ENCODE measurements around the gene FGF1.

The FGF1 gene

GRCh38 chr5:142572006-142572405, 113.9 kb downstream of the FGF1 start:
- DNase-seq (ENCODE audit: low read depth), result no peak

DNA sequence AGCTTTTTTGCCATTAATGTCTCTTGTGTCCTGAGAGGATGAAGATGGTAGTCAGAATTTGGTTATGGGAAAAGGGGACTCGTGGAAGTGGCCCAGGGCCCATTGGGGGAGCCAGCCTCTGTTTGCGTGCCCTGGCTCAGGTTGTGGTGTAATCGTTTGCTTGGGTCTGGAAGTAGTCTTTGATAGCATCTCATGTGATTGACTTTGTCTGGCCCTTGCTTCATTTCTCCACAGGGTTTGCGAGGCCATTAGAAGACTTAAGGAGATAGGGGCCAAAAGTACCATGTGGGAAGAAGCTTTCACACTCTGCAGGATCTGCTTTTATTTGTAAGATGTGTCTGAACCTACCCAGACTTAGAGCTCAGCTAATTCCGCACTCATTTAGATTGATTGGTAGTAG, 114.5 kb downstream of the FGF1 start:
- DNase-seq (ENCODE audit: low read depth), result no peak

DNA sequence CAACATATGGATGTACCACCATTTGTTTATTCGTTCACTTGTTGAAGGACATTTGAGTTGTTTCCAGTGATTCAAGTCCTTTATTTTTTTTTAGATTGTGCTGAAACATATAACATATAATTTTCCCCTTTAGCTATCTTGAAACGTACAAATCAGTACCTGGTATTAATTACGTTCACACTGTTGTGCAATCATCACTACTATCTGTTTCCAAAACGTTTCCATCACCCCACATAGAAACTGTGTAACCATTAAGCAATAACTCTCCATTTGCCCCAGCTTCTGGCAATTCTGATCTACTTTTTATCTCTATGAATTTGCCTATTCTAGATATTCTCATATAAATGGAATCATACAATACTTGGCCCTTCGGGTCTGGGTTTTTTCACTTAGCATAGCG, 116.0 kb downstream of the FGF1 start:
- DNase-seq (ENCODE audit: low read depth), result no peak

- no peak for DNase-seq (ENCODE audit: low read depth)
These were observed 116.9 kb downstream of the FGF1 start for GRCh38 chr5:142568996-142569335.

DNA sequence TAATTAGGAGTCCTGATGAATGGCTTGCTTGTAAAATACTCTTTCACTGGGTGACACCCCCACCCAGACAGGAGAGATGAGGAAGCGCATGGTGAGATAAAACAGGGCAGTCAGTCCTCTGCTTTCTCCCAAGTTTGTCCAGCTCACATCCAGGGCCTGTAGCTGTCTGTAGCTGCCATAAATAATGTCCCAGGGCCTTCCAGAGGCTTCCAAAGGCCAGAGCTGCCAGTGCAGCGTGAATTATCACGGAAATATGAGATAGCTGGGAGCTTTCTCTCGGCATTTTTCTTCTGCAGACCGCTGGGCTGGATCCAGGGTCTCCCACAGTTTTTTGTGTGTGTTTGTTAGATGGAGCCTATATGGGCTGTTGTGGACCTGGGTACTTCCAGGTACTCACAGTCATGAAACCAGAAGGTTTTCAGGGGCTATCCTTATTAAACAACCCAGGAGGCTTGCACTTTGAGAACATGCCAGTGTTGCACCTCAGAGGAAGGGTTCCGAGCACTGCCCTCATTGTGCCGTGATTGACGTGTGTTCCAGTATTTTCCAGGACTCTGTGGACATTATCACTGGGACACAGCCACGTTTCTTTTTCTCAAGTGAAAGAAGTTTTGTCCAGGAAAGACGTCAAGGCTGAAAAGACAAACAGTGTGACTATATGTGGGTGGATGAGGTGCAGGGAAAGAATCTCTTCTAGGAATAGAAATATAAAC, 117.5 kb downstream of the FGF1 start:
- no peak for DNase-seq (ENCODE audit: low read depth)

DNA sequence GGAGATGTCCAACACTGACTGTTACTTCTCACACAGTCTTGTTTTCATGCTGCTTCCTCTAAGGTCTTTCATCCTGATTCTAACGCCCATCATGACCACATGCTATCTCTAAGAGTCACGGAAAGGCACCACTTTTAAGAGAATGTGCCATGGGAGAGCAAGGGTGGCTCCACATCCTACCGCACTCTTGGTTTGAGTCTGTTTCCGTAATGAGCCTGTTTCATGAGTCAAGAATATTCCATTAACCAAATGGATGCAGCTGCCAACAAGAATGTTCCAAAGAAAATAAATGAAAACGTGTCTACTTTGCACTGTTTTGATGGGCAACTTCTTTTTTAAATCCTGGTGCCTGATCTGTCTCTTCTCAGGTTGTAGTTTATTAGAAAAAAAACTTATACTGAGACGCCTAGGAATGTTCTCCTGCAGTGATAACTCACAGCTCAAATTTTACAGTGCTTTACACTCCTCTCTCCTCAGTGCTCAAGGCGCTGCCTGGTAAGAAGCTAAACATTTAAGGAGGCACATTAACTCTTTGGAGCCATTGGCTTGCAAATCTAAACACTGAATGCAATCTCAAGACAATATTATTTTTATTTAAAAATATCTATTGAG, 124.3 kb downstream of the FGF1 start:
- DNase-seq (ENCODE audit: low read depth), result no peak

DNA sequence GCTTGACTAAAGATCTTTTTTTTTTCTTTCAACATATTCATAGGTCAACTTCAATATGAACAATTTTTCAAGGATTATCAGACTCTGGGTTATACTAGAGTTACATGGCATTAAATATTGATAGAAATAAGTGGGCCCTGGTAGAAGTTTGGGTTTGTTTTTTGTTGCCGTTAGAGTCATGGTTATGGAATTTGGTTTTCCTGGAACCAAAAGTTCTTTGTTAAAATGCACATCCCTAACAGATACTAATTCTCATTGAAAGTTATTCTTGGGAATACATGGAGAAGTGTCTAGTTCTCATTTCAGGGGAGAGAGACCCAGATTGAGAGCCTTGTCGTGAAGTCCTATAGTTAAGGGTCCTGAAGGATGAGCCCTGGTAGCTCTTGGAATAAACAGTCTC, 124.9 kb downstream of the FGF1 start:
- DNase-seq (ENCODE audit: low read depth), result no peak

DNA sequence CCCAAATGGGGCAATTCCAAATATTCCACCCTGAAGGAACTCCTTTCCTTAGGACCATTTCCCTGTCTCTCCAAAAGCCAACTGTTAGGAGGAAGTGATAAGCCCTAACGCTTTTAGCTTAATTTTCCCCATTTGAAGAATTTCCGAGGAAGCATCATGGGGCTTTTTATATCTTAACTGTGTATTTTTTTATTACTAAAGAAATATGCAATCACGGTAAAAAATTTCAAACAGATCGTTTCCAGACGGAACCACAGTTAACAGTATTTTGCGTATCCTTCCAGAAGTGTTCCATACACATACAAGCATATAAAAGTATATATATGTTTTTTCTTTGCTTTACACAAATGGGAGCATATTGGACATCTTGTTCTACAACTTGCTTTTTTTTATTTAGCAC, 133.8 kb downstream of the FGF1 start:
- DNase-seq (ENCODE audit: low read depth), result no peak

GRCh38 chr5:142551338-142552067, 134.4 kb downstream of the FGF1 start:
- no peak for DNase-seq (ENCODE audit: low read depth)

DNA sequence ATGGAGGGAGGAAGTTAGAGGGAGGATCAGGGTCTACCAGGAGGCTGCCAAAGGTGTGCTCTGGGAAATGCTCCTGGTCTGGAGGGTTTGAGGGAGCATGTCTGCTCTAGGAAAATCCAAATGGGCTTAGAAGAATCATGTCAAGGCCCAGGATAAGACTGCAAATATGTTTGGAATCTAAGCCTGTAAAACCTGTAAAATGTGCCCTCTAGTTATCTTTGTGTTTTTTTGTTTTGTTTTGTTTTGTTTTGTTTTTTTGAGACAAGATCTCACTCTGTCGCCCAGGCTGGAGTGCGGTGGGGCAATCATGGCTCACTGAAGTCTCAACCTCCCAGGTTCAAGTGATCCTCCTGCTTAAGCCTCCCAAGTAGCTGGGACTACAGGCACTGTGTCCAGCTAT, 135.4 kb downstream of the FGF1 start:
- DNase-seq (ENCODE audit: low read depth), result no peak

DNA sequence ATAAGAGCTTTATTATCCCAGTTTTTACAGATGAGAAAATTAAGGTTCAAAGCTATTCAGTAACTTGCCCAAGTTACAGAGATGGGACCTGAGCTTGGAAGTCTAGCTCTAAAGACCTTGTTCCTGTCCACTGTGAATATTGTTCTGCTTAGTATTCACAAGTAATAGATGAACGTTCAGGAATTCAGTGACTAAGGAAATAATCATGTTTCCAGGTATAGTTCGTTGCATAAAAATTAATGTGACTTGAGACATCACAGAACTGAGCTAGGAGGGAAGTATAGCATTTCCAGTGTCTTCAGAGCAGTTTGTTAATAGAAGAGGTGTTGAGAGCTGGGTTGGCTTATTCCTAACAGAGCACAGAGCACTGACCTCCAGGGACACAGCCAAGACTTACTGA, 136.1 kb downstream of the FGF1 start:
- DNase-seq (ENCODE audit: low read depth), result no peak

DNA sequence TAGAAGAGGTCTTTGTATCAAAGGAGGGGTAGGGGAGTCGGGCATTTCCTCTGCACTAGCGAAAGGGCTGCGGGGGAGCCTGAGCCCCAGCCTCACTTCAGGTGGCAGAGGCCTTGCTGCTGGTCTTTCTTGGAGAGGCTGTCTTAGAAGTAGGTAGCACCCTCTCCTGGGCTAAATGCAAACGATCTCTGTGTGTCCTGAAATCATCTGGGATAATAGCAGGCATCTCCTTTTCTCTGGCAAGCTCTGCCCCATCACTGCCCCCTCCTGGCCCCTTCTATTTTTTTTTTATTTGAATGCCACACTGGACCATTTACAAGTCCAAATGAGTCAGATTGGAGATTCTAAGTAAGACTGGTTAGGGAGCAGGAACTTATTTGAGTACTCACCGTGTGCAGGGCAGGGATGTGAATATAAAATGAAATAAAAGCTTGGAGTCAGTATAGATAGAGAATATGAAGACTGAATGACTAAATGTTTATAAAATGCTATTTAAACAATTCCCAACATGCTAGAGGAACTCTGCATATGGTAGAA, 137.1 kb downstream of the FGF1 start:
- DNase-seq (ENCODE audit: low read depth), result no peak

DNA sequence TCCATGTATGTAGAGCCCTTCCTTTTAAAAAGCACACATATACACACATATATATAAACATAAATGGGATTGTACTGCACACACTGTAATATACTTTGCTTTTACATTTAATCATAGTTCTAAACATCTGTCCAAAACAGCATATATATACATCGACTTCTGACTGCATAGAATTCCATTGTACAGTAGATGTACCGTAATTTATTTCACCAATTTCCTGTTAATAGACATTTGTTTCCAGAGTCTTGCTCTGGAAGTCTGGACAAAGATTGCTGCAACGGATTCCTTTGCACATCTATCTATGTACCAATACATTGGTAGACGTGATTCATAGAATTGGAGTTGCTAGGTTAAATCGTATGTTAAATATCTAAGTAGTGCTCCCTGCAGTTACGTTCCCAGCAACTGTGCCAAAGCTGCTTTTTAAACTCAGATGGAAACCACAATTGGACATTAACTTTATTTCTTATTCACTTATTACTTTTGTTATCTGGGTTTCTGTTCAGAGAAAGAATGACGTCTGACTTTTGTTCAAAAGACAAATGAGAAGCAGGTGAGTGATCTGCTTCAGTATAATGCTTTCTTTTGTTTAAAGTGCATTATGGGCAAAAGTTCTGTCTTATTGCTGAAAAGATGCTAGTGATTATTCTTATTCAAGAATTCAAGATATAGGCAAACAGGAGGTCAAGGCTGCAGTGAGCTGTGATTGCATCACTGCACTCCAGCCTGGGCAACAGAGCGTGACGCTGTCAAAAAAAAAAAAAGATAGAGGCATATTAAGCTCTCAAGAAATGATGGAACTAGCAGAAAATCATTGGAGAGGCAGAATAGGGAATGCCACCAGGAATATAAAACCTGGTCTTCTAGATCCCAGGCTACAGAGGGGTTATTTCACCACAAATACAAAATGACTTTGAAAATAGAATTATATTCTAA, 138.2 kb downstream of the FGF1 start:
- DNase-seq (ENCODE audit: low read depth), result no peak

- no peak for DNase-seq (ENCODE audit: low read depth)
These were observed 140.1 kb downstream of the FGF1 start for GRCh38 chr5:142545650-142546322.

- no peak for DNase-seq (ENCODE audit: low read depth)
These were observed 140.8 kb downstream of the FGF1 start for GRCh38 chr5:142544946-142545649.

DNA sequence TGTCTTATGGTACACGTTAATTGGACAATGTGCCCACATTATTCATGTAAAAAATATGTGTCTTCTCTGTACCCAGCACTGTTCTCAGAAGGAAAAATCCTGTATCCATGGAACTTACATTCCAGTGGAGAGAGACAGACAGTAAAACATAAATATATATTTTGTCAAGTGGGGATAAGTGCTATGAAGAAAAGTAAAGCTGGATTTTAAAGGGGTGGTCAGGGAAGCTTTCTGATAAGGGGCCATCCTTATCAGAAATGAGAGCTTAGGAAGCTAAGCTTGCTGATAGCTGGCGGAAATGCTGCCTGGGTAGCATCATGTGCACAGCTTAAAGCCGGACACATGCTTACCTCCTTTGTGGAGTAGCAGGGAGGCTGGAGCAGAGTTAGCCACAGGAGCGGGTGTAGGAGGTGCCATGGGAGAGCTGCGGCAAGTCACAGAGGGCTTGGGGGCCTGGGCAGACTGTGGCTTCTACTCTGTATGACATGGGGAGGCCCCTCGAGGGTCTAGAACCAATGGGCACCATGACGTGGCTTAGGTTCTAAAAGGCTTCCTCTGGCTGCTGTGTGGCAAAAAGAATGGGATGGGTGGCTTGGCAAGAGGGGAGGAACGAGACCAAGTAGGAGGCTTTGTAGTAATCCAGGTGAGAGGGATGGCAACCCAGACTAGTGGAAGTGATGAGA, 141.7 kb downstream of the FGF1 start:
- no peak for DNase-seq (ENCODE audit: low read depth)

DNA sequence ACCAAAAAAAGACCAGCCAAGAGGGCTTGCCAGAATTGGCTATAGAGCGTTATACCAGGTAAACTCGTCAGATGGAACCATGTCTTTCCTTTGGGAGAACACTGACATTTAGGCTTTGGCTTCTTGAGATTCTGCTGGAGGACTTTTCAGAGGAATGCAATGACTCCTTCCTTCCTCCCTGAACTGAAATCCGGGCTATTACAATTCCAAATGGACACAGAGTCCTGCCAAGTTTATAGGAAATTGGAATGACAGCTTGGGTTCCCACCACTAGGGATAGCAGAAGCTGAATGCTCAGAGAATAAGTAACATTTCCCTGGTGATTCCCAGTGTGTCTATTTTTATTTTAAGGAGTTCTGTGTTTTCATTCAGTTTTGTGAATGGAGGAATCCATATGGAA, 143.0 kb downstream of the FGF1 start:
- DNase-seq (ENCODE audit: low read depth), result no peak
